ENCODE results near the gene USP48. TPM values are rescaled to one million over a fixed set of nuclear protein-coding genes. Genes with fewer than 3 reads are reported as not detected.
"Not testable (repeated sequence)": the region's sequence is repeated elsewhere in the genome, so short reads cannot be mapped to it uniquely, and the experiment has no call there.

USP48 gene
- total and polyA plus RNA-seq, 2 of the 13 experiments (the other 11 are each of a cell fraction or from before 2014, with no cell fraction given), result 30.4 to 30.7 TPM

GRCh38 chr1:21631590-21631943, 151.4 kb downstream of the USP48 start:
- H3K27ac ChIP-seq (ENCODE audit: extremely low read length, insufficient read depth, low read length); H3K4me3 ChIP-seq (replicated peaks in 1 of 3; ENCODE audit: insufficient read depth in 1 of 3, low read depth in 2 of 3, low read length in 3 of 3); CTCF ChIA-PET (ENCODE audit: low intra/inter-chr PET ratio, low total read pairs); H3K4me2 ChIP-seq (ENCODE audit: low read depth, low read length); BruUV-seq (replicated peaks); H3K36me3 ChIP-seq (replicated peaks in 1 of 2; ENCODE audit: control insufficient read depth in 1 of 2, insufficient read depth in 2 of 2, low read length in 2 of 2); H3K9ac ChIP-seq (ENCODE audit: insufficient read depth, low read depth, low read length); DNase-seq (ENCODE audit: low spot score); POLR2A ChIA-PET; H4K20me1 ChIP-seq (ENCODE audit: insufficient read depth, low read length); ATAC-seq; H3K27me3 ChIP-seq (ENCODE audit: control insufficient read depth in 1 of 2, insufficient read depth in 2 of 2, low read length in 2 of 2); H3K79me2 ChIP-seq (ENCODE audit: insufficient read depth, low read length); intact Hi-C loops (cut with micrococcal nuclease; ENCODE audit: unreplicated experiment); in situ Hi-C loops (cut with HindIII; ENCODE audit: extremely low pct_ligation_motif_present, low pct_unique_long_range_greater_than_20kb); FAIRE-seq; H3K9me3 ChIP-seq (ENCODE audit: low read length); H2AFZ ChIP-seq (ENCODE audit: low read length): not testable (repeated sequence)
- peak; percentile 71 for TF ChIP-seq ZNF629 (CRISPR knock-in tag; conservative IDR thresholded peaks at IDR 0.05)
- peaks cover 32% of the 10 kb centered on the region for H3K4me1 ChIP-seq (ENCODE audit: insufficient read depth, low read length)
- WGBS (ENCODE audit: low lambda C conversion rate), result 96% methylated on average over 5 of the region's 8 CpGs

- no peak overlapping the region for H3K27ac ChIP-seq (ENCODE audit: extremely low read length, insufficient read depth, low read length)
- intact Hi-C loops (cut with micrococcal nuclease; ENCODE audit: unreplicated experiment) (no loop called here), in situ Hi-C loops (cut with HindIII; ENCODE audit: extremely low pct_ligation_motif_present, low pct_unique_long_range_greater_than_20kb) (no loop called here)
- no peaks in the 10 kb centered on the region for H3K27me3 ChIP-seq (ENCODE audit: control insufficient read depth in 1 of 2, insufficient read depth in 2 of 2, low read length in 2 of 2)
- H3K9me3 ChIP-seq (ENCODE audit: low read length), result no peaks in the 10 kb centered on the region
- ATAC-seq (no peak), DNase-seq (ENCODE audit: low spot score) (no peak), FAIRE-seq (no peak)
- BruUV-seq (replicated peaks), result no TSS peak
- no peaks in the 10 kb centered on the region for H3K79me2 ChIP-seq (ENCODE audit: insufficient read depth, low read length)
- H3K4me3 ChIP-seq (replicated peaks in 1 of 3; ENCODE audit: insufficient read depth in 1 of 3, low read depth in 2 of 3, low read length in 3 of 3), result no peak overlapping the region
- WGBS (ENCODE audit: low lambda C conversion rate), result 93% methylated on average over 13 of the region's 13 CpGs
- no peaks in the 10 kb centered on the region for H4K20me1 ChIP-seq (ENCODE audit: insufficient read depth, low read length)
- POLR2A ChIA-PET, result no interaction called here
- peaks cover 3 to 5% of the 10 kb centered on the region in 2 experiments; a peak in 3 of 5 replicates for H3K36me3 ChIP-seq (replicated peaks in 1 of 2; ENCODE audit: control insufficient read depth in 1 of 2, insufficient read depth in 2 of 2, low read length in 2 of 2)
- TF ChIP-seq RCOR2 (CRISPR knock-in tag; IDR thresholded peaks at IDR 0.05) (no peak), HOXD1 (CRISPR knock-in tag; IDR thresholded peaks at IDR 0.05) (no peak), ZSCAN21 (CRISPR knock-in tag; IDR thresholded peaks at IDR 0.05; ENCODE audit: borderline replicate concordance) (no peak), TERF1 (CRISPR knock-in tag; IDR thresholded peaks at IDR 0.05) (no peak), SMC3 (IDR thresholded peaks at IDR 0.05; ENCODE audit: low read length) (no peak), ZSCAN25 (CRISPR knock-in tag; IDR thresholded peaks at IDR 0.05) (no peak)
- H3K4me1 ChIP-seq (ENCODE audit: insufficient read depth, low read length), result peaks cover 32% of the 10 kb centered on the region
- no peak overlapping the region for H2AFZ ChIP-seq (ENCODE audit: low read length)
- no peak overlapping the region for H3K9ac ChIP-seq (ENCODE audit: insufficient read depth, low read depth, low read length)
- CTCF ChIA-PET (ENCODE audit: low intra/inter-chr PET ratio, low total read pairs), result no interaction called here
- no peak overlapping the region for H3K4me2 ChIP-seq (ENCODE audit: low read depth, low read length)
Observed at GRCh38 chr1:21630571-21631343, 152.2 kb downstream of the USP48 start.
